Lower leg skin (tissue), 4 donors: ENCODE measurements around the gene PLPPR3. TPM values are rescaled to one million over a fixed set of nuclear protein-coding genes. Genes with fewer than 3 reads are reported as not detected.

ENCODE experiments used
- DNase-seq, 2 donors: peaks; one replicate each; pipeline ENCODE4 v3.0.0-alpha.2; 2019; ENCODE audit warnings: low spot score in 2 of 2
- H3K4me3 ChIP-seq: fragments of 200-600 bp; sonication (generic); 2 replicates; pipeline ENCODE4 v1.5.1; 2017; ENCODE audit warnings: mild to moderate bottlenecking, low read depth; ENCODE audit not compliant: poor library complexity, severe bottlenecking
- CTCF ChIP-seq, 3 donors: fragments of 450-650 bp; IDR thresholded peaks; one replicate each; pipeline ENCODE4 v1.5.1; 2016; ENCODE audit warnings: antibody characterized with exemption in 3 of 3, mild to moderate bottlenecking in 3 of 3, moderate library complexity in 2 of 3
- POLR2A ChIP-seq, 2 donors: fragments of 450-650 bp; IDR thresholded peaks; one replicate each; pipeline ENCODE4 v1.6.1; 2016 to 2017; ENCODE audit warnings: antibody characterized with exemption in 2 of 2, mild to moderate bottlenecking in 1 of 2, moderate library complexity in 1 of 2
- WGBS, 2 donors: methylation state at CpG; one replicate each; pipeline ENCODE4 v1.1.5; 2018; 5-methylcytosine and 5-hydroxymethylcytosine counted together
- intact Hi-C: fragments of 100-400 bp; cut with DNase I; formaldehyde crosslinking; loops from one replicate; pipeline ENCODE4 v1.15.0; 2023; ENCODE audit warnings: low total_unique reads
- total RNA-seq, 4 donors: library from RNA; depleted of rRNA; stranded (reverse); fragments of >200 nt; gene quantifications; one replicate each; pipeline ENCODE4 v1.1.0, GENCODE V29; 2016

PLPPR3 gene
- total RNA-seq, 4 donors from 2014 or later: not detected

GRCh38 chr19:815775-816499 lies 5.8 kb downstream of the PLPPR3 start:
- intact Hi-C loops: no loop called here
- DNase-seq: no peak
- TF ChIP-seq CTCF (IDR thresholded peaks at IDR 0.05) (no peak), POLR2A (IDR thresholded peaks at IDR 0.05) (no peak)
- no peak overlapping the region for H3K4me3 ChIP-seq
- WGBS, 2 donors: 95 to 96% methylated on average over 13 of the region's 13 CpGs

DNA sequence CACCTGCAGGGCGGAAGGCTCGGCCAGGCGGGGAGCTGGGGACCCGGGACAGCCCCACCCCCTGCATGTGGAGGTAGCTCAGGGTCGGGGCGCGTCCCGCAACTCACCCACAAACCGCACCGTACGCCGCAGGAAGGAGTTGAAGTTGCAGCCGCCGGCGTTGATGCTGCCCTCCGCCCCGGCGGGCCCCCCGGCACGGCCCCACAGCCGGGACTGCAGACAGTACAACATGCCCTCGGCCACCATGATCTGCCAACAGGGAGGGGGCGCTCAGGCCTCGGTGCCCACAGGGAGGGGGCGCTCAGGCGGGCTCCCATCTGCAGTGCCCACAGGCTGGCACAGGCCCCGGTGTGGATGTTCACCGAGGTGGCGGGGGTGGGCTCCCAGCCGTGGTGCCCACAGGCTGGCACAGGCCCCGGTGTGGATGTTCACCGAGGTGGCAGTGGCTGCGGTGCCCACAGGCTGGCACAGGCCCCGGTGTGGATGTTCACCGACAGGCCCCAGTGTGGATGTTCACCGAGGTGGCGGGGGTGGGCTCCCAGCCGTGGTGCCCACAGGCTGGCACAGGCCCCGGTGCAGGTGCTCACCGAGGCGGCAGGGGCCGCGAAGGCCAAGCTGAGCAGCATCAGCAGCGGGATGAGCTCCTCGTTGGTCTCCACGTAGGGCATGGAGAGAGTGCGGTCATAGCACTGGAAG lies 6.5 kb downstream of the PLPPR3 start:
- no peak for TF ChIP-seq POLR2A (IDR thresholded peaks at IDR 0.05)
- TF ChIP-seq CTCF (IDR thresholded peaks at IDR 0.05): no peak
- no peak for DNase-seq
- intact Hi-C loops: no loop called here
- H3K4me3 ChIP-seq: no peak overlapping the region
- 90 to 92% methylated on average over 31 to 40 of the region's 47 CpGs for WGBS, 2 donors

DNA sequence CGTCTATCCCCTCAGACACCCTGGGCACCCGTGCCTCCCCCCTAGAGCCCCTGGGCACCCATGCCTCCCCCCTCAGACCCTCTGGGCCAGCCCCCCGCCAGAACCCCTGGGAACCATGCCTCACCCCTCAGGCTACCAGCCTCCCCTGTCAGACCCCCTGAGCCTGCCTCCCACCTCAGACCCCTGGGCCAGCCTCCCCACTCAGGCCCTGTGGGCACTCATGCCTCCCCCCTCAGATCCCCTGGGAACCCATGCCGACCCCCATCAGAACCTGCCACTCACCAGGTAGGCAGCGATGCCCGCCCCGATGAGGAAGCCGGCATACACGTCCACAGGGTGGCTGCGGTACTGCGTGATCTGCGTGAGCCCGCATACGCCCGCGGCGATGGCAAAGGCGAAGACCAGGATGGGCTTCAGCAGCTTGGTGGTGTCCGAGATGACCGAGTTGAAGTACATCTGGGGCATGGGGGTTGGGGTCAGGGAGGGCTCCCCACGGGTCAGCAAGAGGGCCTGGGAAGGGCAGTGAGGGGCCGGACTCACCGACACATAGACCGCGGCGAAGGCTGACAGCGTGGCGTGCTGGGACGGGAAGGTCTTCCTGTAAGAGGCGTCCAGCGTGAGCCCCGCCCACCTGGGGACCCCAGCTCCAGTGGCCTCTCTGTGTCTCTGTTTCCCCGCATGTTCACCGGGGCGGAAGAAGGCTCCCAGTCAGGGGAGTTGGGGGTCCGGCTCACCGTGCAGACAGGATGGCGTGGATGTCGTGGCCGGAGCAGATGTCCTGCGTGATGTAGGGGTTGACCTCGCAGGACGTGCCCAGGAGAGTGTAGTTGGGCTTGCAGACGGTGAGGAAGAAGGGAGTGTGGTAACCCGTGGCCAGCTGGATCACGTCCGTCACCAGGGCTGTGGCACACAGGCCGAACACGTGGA lies 7.3 kb downstream of the PLPPR3 start:
- DNase-seq: no peak
- 89 to 92% methylated on average over 48 to 49 of the region's 49 CpGs for WGBS, 2 donors
- intact Hi-C loops: no loop called here
- TF ChIP-seq POLR2A (IDR thresholded peaks at IDR 0.05) (no peak), CTCF (IDR thresholded peaks at IDR 0.05) (no peak)
- H3K4me3 ChIP-seq: no peak overlapping the region

DNA sequence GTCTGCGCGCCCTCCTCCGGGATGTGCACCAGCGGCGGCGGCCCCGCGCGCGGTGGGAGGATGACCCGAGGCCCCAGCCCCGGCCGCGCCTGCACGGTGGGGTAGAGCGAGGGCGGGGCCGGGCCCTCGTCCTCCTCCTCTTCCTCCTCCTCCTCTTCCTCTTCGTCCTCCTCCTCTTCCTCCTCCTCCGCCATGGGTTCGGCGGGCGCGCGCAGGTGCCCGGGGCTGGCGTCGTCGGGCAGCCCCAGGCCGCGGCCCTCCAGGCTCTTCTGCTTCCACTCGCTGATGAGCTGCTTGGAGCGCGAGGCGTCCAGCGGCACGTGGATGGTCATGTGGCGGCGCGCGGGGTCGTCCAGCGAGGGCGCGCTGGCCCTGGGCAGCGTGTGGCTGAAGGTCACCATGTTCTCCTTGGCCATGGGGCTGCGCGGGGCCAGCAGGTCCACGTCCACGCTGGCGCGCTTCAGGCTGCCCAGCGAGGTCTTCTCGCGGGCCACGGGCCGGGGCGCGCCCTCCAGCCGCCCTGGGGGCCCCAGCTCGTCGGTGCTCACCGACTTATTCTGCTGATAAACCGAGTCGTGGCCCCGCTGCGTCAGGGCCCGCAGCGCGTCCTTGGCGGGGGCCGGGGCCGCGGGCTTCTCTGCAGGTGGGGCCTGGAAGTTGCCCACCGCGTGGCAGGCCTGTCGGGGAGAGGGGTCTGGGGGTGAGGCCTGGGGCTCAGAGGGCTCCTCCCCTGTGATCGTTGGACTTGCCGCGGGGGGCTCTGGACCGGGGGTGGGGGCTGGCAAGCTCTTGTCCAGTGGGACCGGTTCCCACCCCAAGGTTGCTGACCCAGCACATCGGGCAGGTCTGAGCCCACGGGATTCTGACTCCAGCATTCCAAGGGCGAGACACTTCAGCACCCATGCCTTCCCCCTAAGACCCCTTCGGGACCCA lies 8.3 kb downstream of the PLPPR3 start:
- H3K4me3 ChIP-seq: no peak overlapping the region
- TF ChIP-seq POLR2A (IDR thresholded peaks at IDR 0.05): no peak
- no peak for TF ChIP-seq CTCF (IDR thresholded peaks at IDR 0.05)
- no peak for DNase-seq
- WGBS, 2 donors: 86 to 91% methylated on average over 44 to 66 of the region's 87 CpGs
- intact Hi-C loops: no loop called here

DNA sequence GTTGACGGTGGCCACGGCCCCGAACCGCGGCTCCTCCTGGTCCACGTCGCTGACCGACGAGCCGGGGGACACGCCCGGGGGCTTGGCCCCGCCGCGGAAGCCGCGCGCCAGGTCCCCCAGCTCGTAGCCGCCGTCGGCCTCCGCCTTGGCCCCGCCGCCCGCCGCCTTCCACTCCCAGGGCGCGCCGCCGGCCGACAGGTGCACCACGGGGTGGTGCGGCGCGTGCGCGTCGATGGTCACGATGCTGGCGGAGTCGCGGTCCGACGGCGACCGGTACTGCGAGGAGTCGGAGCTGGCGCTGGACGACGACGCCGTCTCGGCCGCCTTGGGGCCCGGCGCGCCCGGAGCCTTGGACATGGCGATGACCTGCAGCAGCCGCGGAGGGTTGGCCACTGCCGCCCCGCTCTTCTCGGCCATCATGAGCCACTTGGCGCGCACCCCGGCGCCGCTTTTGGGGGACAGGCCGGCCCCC lies 9.0 kb downstream of the PLPPR3 start:
- intact Hi-C loops: no loop called here
- H3K4me3 ChIP-seq: no peak overlapping the region
- 95 to 96% methylated on average over 72 of the region's 72 CpGs for WGBS, 2 donors
- no peak for TF ChIP-seq POLR2A (IDR thresholded peaks at IDR 0.05)
- TF ChIP-seq CTCF (IDR thresholded peaks at IDR 0.05): no peak
- DNase-seq: no peak
